Stimulated activated CD4-positive, alpha-beta T cell treated with anti-CD3 and anti-CD28 coated beads, Interleukin-1b, Interleukin-23, amount 100 ng/mL, for 1 hour (primary cell): ENCODE results near the gene DBH.
A peak's percentile ranks its signal among the peaks of the same experiment; 100 is the strongest.

Experiments
- DNase-seq, 2 donors: peaks; one replicate each; pipeline ENCODE4 v3.0.0-alpha.2; 2020; ENCODE audit warnings: low read depth in 2 of 2

Gene DBH

DNA sequence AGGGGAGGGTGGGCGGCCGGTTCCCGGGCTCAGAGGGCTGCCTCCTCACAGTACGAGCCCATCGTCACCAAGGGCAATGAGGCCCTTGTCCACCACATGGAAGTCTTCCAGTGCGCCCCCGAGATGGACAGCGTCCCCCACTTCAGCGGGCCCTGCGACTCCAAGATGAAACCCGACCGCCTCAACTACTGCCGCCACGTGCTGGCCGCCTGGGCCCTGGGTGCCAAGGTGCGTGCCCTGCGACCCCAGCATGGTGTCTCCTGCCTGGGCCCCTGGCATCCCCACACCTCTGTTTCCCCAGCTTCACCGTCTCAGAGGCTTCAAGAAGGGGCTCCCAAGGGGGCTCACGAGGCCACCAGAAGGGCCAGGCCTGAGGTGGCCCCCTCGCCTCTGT is 7.2 kb downstream of the DBH start:
- no peak for DNase-seq

DNA sequence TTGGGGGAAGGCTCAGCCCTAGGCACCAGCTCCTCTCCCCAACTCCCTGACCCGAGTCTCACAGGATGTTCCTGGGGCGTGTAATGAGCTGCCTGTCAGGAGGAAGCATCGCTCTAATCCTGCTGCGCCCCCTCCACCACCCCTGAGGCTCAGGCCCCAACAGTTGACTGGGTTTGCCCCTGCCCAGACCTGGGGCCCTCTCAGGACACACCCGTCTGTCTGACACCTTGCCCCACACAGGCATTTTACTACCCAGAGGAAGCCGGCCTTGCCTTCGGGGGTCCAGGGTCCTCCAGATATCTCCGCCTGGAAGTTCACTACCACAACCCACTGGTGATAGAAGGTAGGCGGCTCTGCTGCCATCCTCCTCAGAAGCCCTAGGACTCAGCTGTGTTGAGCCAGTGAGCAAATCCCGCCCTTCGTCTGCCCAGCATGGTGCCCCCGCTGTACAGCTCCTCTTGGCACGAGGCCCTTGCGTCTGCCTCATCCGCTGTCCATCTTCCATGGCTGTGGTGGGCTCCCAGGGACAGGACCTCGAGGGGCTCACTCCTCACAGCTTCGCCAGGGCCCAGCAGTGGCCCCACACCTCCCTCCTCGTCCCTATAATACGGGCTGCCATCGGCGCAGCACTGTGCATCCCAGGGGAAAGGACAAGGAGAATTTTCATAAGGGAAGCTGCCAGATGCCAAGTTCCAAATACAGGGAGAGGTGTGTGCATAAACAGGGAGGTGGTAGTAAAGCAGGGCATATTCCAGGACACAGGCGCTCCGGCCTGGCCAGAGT is 8.0 kb downstream of the DBH start:
- no peak for DNase-seq

GRCh38 chr9:133645021-133645765 is 9.0 kb downstream of the DBH start:
- DNase-seq, result no peak

GRCh38 chr9:133647148-133647547 is 11.0 kb downstream of the DBH start:
- no peak for DNase-seq

- no peak for DNase-seq
Observed at GRCh38 chr9:133647765-133648469, 11.8 kb downstream of the DBH start.

- DNase-seq, result no peak
Observed at GRCh38 chr9:133649194-133649593, 13.0 kb downstream of the DBH start.

GRCh38 chr9:133650026-133650425 is 13.9 kb downstream of the DBH start:
- DNase-seq, result no peak

DNA sequence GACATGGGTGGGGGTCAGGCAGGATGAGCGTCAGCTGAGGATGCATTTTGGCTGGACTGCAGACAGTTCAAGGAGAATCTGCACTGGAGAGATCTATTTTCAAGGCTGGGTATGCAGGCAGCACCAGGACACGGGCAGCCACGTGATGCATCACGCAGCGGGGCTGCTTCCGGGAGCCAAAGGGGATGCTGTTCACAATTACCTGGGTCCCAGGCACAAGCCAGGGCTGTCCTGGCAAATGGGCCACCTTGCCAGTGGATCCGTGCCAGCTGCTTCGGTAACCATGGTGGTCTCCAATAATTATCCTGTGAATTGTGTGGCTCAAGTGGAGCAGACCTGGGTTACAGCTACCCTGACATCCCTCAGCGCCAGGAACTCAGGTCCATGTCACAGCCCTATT is 17.5 kb downstream of the DBH start:
- no peak for DNase-seq

DNA sequence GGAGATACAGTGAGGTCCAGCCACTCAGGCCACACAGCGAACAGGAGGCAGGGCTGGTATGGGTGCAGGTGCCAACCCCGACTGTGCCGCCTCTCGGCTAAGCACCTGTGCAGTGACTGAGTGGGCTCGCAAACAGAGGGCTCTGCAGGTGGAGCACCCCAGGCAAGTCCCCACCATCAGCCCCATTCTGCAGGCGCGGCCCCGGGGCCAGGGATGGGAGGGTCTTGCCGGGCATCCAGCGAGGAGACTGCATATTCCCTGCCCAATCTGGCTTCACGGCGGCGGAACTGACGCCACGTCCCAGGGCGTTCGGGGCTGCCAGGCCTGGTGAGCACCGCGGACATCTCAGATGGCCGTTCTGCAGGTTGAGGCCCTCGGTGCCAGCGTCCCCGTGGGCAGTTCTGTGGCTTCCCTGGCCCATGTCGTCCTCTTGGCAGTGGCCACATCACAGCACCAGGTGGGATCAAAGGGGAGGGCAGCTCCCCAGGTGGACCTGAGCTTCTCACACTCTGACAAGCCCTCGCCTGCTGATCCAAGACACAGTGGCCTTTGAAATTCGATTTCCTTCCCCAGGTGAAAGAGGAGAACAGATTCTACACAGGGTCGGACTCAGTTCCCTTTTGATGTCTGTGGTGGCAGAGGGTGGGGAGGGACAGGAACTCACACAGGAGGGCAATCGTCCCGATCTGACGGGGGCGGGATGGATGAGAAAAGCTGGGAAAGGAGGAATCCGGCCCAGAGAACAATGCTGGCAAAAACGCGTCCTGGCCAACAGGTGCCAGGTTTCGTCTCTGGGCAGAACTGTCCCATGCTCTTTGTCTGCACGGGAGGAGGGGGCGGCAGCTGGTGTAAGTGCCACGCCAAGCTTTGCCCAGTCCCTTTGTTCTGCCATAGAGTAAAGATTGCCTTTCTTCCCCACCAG is 18.8 kb downstream of the DBH start:
- DNase-seq, result no peak

DNA sequence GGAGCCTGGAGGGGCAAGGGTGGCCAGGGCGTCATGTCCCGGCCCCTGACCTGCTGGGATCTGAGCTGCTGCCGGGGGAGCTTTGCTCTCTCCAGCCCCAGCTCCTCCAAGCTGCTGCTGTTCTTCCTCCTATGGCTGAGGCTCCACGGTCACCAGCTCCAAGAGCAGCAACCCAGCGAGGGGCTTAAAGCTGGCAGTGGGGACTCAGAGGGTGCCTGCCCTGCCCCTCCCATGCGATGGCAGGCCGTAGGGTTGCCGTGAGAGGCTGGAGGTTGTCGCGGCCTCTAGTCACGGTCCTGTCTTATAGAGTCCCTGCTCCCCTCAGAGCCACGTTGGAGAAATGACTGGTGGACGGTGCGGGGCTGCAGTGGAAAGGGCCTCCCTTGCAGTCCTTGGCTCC is 19.5 kb downstream of the DBH start:
- no peak for DNase-seq

GRCh38 chr9:133656211-133657119 is 20.3 kb downstream of the DBH start:
- DNase-seq, result peak in 1 of 2 donors; percentile 26

- DNase-seq, result no peak
Observed at GRCh38 chr9:133657120-133657661, 21.0 kb downstream of the DBH start.

GRCh38 chr9:133658442-133659431 is 22.6 kb downstream of the DBH start:
- DNase-seq, result no peak

GRCh38 chr9:133659516-133659915 is 23.4 kb downstream of the DBH start:
- DNase-seq, result no peak

GRCh38 chr9:133661846-133662540 is 25.8 kb downstream of the DBH start:
- no peak for DNase-seq

DNA sequence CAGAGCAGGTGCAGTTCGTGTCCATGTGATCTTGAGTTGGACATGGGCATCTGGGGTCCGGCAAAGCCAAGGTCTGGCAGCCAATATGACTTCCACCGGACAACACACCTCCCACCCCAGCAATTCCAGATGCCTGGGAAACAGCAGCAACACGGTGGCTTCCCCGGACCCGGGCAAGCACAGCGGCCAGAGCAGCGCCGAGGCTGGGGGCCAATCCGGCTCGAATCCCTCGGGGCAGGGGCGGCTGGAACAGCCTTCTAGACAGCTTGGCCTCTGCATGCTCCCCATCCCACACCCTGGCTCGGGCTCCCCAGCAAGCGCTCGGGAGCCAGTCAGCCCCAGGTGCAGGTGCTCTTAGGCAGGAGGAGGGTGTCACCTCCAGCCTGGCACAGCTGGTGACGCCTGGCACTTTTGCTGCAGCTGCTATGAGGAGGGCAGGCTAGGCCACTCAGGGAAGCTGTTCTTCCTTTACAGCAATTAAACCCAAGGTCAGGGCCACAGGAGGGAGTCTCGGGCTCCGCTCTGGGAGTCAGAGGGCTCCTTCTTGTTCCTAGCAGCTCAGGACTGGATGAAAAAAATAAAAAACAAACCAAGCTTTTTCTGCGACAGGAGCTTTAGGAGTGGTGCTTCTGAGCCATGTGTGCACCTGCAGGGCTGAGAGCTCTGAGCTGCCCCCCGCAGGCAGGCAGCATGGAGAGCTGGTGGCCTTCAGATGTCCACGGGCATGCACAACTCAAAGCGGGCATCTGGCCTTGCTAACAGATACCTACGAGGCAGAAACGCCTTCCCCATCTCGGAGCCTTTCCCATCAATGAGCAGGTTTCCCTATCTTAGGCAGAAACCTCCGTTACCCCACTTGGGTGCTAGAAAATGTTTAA is 28.2 kb downstream of the DBH start:
- no peak for DNase-seq

DNA sequence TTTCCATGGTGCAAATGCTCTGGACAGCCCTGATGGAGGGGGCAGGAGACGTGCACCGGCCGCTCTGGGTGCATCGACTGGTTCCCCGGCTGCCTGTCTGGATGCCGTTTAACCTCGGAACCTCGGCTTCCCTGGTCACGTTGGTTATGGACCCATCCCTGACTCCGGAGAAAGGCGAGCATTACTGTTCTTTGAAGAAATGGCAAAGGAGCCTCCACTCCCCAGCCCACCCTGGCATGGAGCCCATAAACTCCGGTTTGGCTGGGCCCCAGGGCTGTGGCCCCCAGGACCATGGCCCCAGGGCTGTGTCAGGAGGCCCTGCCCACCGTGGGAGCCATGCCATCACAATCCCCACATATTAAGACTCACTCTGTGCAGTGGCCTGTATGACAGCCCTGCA is 28.9 kb downstream of the DBH start:
- no peak for DNase-seq
